Karpas-422 (cell line): ENCODE data around the gene NEK7. TPM values are rescaled to one million over a fixed set of nuclear protein-coding genes. Genes with fewer than 3 reads are reported as not detected.

ENCODE experiments used
- DNase-seq: peaks from one replicate; pipeline ENCODE4 v3.0.0-alpha.2; 2015
- H2AFZ ChIP-seq: fragments of 200-600 bp; sonication (generic); 2 replicates; pipeline ENCODE4 v1.6.1; 2014; ENCODE audit warnings: antibody characterized with exemption, low read length, mixed read lengths
- H3K27ac ChIP-seq: fragments of 200-600 bp; sonication (generic); 2 replicates; pipeline ENCODE4 v1.5.1; 2014; ENCODE audit warnings: mild to moderate bottlenecking, low read length, moderate library complexity
- H3K27me3 ChIP-seq: fragments of 200-600 bp; sonication (generic); 2 replicates; pipeline ENCODE4 v1.6.1; 2014; ENCODE audit warnings: low read length, mixed read lengths
- H3K36me3 ChIP-seq: fragments of 200-600 bp; sonication (generic); 2 replicates; pipeline ENCODE4 v1.6.1; 2014; ENCODE audit warnings: low read length, mixed read lengths; ENCODE audit not compliant: insufficient read depth
- H3K4me1 ChIP-seq: fragments of 200-600 bp; sonication (generic); 2 replicates; pipeline ENCODE4 v1.6.1; 2014; ENCODE audit warnings: mild to moderate bottlenecking, low read length, mixed read lengths
- H3K4me2 ChIP-seq: fragments of 200-600 bp; sonication (generic); 2 replicates; pipeline ENCODE4 v1.6.1; 2014; ENCODE audit warnings: low read length, low read depth, mild to moderate bottlenecking; ENCODE audit not compliant: poor library complexity, severe bottlenecking
- H3K4me3 ChIP-seq: fragments of 200-600 bp; sonication (generic); 2 replicates; pipeline ENCODE4 v1.5.1; 2014; ENCODE audit warnings: mild to moderate bottlenecking, antibody characterized with exemption, low read length, mixed read lengths
- H3K79me2 ChIP-seq: fragments of 200-600 bp; sonication (generic); 2 replicates; pipeline ENCODE4 v1.6.1; 2014; ENCODE audit warnings: mild to moderate bottlenecking, low read length, mixed read lengths
- H3K9ac ChIP-seq: fragments of 200-600 bp; sonication (generic); 2 replicates; pipeline ENCODE4 v1.6.0; 2014; ENCODE audit warnings: low read length
- H3K9me2 ChIP-seq: fragments of 200-600 bp; sonication (generic), shearing (Covaris generic); replicated peaks from 2 replicates; pipeline ENCODE4 v1.6.0; 2014; ENCODE audit warnings: mild to moderate bottlenecking, low read length, moderate library complexity; ENCODE audit not compliant: insufficient read depth
- H3K9me3 ChIP-seq: fragments of 300-700, 200-600 bp; sonication (generic); 2 replicates; pipeline ENCODE4 v1.6.1; 2014; ENCODE audit warnings: low read length, mixed read lengths
- H4K20me1 ChIP-seq: fragments of 200-600 bp; sonication (generic); 2 replicates; pipeline ENCODE4 v1.6.1; 2014; ENCODE audit warnings: mild to moderate bottlenecking, antibody characterized with exemption, low read length, low read depth; ENCODE audit not compliant: insufficient read depth
- total RNA-seq: library from RNA; depleted of rRNA; stranded (reverse); fragments of >200 nt; shearing (Covaris generic); gene quantifications from 2 replicates; pipeline ENCODE4 v1.2.3, GENCODE V29; 2014; ENCODE audit warnings: low replicate concordance

NEK7 gene
- total RNA-seq, 1 experiment from 2014 or later = 133 TPM

DNA sequence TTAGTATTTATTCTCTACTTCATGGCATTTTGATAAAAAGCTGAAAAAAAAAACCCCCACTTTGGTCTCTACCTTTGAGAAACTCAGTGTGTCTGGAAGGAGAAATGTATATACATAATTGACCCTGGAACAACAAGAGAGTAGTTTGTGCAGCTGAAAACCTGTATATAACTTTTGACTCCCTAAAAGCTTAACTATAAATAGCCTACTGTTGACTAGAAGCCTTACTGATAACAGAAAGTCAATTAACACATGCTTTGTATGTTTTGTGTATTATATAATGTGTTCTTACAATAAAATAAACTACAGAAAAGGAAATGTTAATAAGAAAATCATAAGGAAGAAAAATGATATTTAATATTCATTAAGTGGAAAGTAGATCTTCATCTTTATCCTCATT, 88.0 kb downstream of the NEK7 start:
- Histone ChIP-seq H3K27ac (no peak overlapping the region), H3K9me2 (no peaks in the 10 kb centered on the region), H3K4me2 (no peak overlapping the region), H3K27me3 (no peaks in the 10 kb centered on the region), H4K20me1 (no peaks in the 10 kb centered on the region), H3K36me3 (no peaks in the 10 kb centered on the region), H3K4me1 (no peaks in the 10 kb centered on the region), H3K79me2 (peaks cover 84% of the 10 kb centered on the region), H3K9me3 (no peaks in the 10 kb centered on the region), H2AFZ (no peak overlapping the region), H3K4me3 (no peak overlapping the region), H3K9ac (no peak overlapping the region)
- DNase-seq = no peak

DNA sequence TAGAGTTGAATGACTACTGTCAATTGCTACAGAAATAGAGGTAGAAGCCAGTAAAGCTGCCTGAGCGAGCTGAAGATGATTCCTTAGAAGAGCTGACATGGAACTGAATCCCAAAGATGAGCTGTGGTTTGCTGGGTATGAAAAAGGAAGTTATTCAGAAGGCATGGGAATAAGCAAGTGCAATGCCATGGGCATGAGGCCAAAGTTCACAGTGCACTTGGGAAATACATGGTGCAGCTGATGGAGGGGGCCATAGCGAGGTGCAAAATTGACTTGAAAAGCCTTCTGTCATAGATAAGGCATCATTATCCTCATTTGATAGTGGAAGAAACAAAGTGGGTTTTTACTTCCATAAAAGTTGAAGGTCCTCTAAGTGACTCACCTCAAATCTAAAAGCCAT, 88.6 kb downstream of the NEK7 start:
- H2AFZ ChIP-seq = no peak overlapping the region
- no peak overlapping the region for H3K9ac ChIP-seq
- H3K27me3 ChIP-seq = no peaks in the 10 kb centered on the region
- peaks cover 78% of the 10 kb centered on the region for H3K79me2 ChIP-seq
- H3K27ac ChIP-seq = no peak overlapping the region
- H3K36me3 ChIP-seq = no peaks in the 10 kb centered on the region
- H3K9me3 ChIP-seq = no peaks in the 10 kb centered on the region
- H3K4me3 ChIP-seq = no peak overlapping the region
- no peak for DNase-seq
- no peak overlapping the region for H3K4me2 ChIP-seq
- no peaks in the 10 kb centered on the region for H4K20me1 ChIP-seq
- H3K9me2 ChIP-seq = no peaks in the 10 kb centered on the region
- H3K4me1 ChIP-seq = no peaks in the 10 kb centered on the region

DNA sequence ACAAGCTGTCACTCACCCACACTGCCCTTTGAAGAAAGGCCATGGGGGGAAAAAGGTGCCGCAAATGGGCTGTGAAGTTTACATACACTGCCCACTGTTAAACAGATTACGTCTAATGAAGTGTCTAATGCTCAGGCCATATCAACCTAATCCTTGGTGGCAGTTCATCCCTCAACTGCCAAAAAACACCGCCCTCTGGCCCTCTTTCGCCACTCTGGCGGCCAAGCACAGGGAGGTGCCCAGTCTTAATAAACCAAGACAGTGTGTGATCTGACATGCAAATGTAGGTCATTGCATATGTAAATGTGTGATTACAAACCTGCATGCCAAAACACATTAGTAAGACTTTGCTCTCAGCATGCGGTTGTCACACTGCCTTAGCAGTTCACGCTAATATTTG, 89.5 kb downstream of the NEK7 start:
- H3K27ac ChIP-seq = no peak overlapping the region
- no peak overlapping the region for H3K4me3 ChIP-seq
- no peak overlapping the region for H3K4me2 ChIP-seq
- DNase-seq = no peak
- H2AFZ ChIP-seq = no peak overlapping the region
- no peaks in the 10 kb centered on the region for H4K20me1 ChIP-seq
- H3K27me3 ChIP-seq = no peaks in the 10 kb centered on the region
- H3K4me1 ChIP-seq = no peaks in the 10 kb centered on the region
- no peak overlapping the region for H3K9ac ChIP-seq
- no peaks in the 10 kb centered on the region for H3K36me3 ChIP-seq
- peaks cover 72% of the 10 kb centered on the region for H3K79me2 ChIP-seq
- no peaks in the 10 kb centered on the region for H3K9me2 ChIP-seq
- no peaks in the 10 kb centered on the region for H3K9me3 ChIP-seq

DNA sequence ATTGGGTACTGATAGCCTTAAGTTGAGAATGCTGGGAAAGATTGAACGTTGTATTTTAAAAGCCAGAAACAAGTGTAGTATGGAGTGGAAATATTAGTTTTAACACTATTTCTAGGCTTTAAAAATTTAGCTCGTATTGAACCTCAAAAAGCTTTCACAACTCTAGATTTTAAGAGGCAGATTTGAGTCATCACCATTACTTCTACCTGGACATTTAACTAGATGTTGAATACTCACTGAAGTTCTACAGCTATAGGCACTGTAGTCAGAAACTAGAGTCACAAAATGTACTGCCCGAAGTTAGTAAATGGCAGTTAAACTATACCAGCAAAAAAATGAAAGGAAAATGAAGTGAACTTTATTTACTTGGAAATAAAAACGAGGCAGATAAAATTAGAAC, 96.5 kb downstream of the NEK7 start:
- Histone ChIP-seq H4K20me1 (no peaks in the 10 kb centered on the region), H3K4me3 (no peak overlapping the region), H3K79me2 (peaks cover 56% of the 10 kb centered on the region), H3K27me3 (no peaks in the 10 kb centered on the region), H3K9me3 (no peaks in the 10 kb centered on the region), H3K9ac (peak overlapping the region; percentile 25; the same call in 1 of the 2 replicates), H3K27ac (peak overlapping the region; percentile 63), H3K9me2 (no peaks in the 10 kb centered on the region), H3K4me1 (peaks cover 19% of the 10 kb centered on the region), H3K4me2 (peak overlapping the region; percentile 31), H3K36me3 (no peaks in the 10 kb centered on the region), H2AFZ (no peak overlapping the region)
- no peak for DNase-seq

DNA sequence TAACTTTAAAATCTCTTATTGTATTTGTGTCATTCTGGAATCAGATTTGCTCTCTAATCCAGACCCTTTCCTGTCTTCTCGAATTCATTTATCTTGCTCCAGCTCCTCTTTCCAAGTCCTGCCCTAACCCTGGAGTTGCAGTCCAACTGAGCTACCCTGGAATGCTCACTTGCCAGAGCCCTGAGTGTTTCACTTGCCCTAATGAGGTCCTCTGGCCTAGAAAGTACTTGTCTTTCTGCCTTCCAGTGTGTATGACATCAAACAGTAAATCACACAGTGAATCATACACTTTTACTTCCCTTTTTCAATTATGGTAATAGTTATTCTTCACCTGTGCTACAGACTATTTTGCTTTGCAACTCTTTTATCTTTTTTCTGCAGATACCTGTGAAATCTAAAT, 96.9 kb downstream of the NEK7 start:
- H3K9ac ChIP-seq = peak overlapping the region; percentile 25; the same call in 1 of the 2 replicates
- H3K36me3 ChIP-seq = no peaks in the 10 kb centered on the region
- no peaks in the 10 kb centered on the region for H3K9me3 ChIP-seq
- no peaks in the 10 kb centered on the region for H3K27me3 ChIP-seq
- H3K4me3 ChIP-seq = no peak overlapping the region
- peak overlapping the region; percentile 31 for H3K4me2 ChIP-seq
- H4K20me1 ChIP-seq = no peaks in the 10 kb centered on the region
- H3K9me2 ChIP-seq = no peaks in the 10 kb centered on the region
- H3K79me2 ChIP-seq = peaks cover 56% of the 10 kb centered on the region
- peaks cover 19% of the 10 kb centered on the region for H3K4me1 ChIP-seq
- no peak overlapping the region for H2AFZ ChIP-seq
- DNase-seq = peak; percentile 80
- peak overlapping the region; percentile 63 for H3K27ac ChIP-seq

DNA sequence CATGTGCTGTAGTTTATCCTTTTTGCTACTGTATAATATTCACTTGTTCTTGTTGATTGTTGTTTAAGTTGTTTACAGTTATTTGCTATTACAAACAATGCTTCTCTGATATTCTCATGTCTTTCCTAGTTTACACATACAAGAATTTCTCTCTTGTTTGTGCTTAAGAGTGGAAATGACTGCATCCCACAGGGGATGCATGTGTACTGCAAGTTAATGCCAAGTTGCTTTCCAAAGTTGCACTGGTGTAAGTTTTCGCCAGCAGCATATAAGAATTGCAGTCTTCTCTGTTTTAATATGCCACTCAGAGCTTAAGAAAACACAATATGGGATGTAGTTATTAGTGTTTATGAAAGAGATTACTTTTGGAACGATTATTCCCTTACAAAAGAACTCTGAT, 97.7 kb downstream of the NEK7 start:
- H3K79me2 ChIP-seq = peaks cover 61% of the 10 kb centered on the region
- no peaks in the 10 kb centered on the region for H3K36me3 ChIP-seq
- H3K4me3 ChIP-seq = no peak overlapping the region
- H3K9me2 ChIP-seq = no peaks in the 10 kb centered on the region
- H2AFZ ChIP-seq = no peak overlapping the region
- no peaks in the 10 kb centered on the region for H3K27me3 ChIP-seq
- no peak overlapping the region for H3K9ac ChIP-seq
- H3K27ac ChIP-seq = no peak overlapping the region
- no peak for DNase-seq
- H3K4me1 ChIP-seq = peaks cover 19% of the 10 kb centered on the region
- H4K20me1 ChIP-seq = no peaks in the 10 kb centered on the region
- no peaks in the 10 kb centered on the region for H3K9me3 ChIP-seq
- no peak overlapping the region for H3K4me2 ChIP-seq

DNA sequence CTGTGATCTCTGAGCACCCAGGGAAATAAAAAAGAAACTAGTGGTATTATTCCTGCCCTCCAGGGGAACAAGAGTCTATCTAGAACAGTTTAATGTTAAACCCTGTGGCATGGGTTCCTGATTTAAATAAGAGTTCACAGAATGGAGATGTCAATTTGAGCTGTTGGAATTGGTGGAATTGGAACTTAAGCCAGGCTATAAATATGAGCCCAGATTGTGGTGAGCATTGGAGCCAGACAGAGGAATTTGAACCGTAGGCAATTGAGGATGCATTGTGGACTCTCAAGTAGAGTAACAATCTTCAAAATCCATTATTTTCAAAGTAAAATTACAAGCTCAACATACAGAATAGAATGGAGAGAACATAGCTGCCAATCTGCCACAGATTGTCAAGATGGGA, 98.2 kb downstream of the NEK7 start:
- no peak overlapping the region for H2AFZ ChIP-seq
- H3K4me3 ChIP-seq = no peak overlapping the region
- no peak overlapping the region for H3K4me2 ChIP-seq
- no peak overlapping the region for H3K27ac ChIP-seq
- H4K20me1 ChIP-seq = no peaks in the 10 kb centered on the region
- no peak for DNase-seq
- no peaks in the 10 kb centered on the region for H3K36me3 ChIP-seq
- H3K79me2 ChIP-seq = peaks cover 65% of the 10 kb centered on the region
- H3K27me3 ChIP-seq = no peaks in the 10 kb centered on the region
- peaks cover 19% of the 10 kb centered on the region for H3K4me1 ChIP-seq
- no peaks in the 10 kb centered on the region for H3K9me2 ChIP-seq
- no peak overlapping the region for H3K9ac ChIP-seq
- H3K9me3 ChIP-seq = no peaks in the 10 kb centered on the region

DNA sequence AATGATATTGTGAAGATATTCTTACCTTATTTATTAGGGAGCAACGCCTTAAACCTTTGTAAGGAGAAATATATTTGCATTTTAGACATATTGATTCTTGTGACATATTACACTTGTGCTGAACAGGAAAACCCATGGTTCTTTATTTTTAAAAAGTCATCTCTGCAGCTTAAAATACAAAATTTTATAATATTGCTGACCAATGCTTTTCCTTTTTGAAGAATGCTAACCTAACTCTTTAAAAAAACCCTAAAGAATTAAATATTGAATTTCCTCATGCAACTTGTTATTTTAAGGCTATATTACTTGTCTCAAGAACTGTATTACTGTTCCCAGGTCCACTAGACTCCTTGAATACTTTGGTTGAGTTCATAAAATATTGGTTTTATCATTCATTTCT, 99.0 kb downstream of the NEK7 start:
- H3K4me2 ChIP-seq = no peak overlapping the region
- H4K20me1 ChIP-seq = no peaks in the 10 kb centered on the region
- no peak overlapping the region for H3K9ac ChIP-seq
- H3K9me2 ChIP-seq = no peaks in the 10 kb centered on the region
- no peak overlapping the region for H2AFZ ChIP-seq
- H3K27me3 ChIP-seq = no peaks in the 10 kb centered on the region
- H3K4me3 ChIP-seq = no peak overlapping the region
- H3K4me1 ChIP-seq = peaks cover 21% of the 10 kb centered on the region
- H3K27ac ChIP-seq = no peak overlapping the region
- DNase-seq = no peak
- no peaks in the 10 kb centered on the region for H3K36me3 ChIP-seq
- H3K9me3 ChIP-seq = no peaks in the 10 kb centered on the region
- H3K79me2 ChIP-seq = peaks cover 72% of the 10 kb centered on the region

DNA sequence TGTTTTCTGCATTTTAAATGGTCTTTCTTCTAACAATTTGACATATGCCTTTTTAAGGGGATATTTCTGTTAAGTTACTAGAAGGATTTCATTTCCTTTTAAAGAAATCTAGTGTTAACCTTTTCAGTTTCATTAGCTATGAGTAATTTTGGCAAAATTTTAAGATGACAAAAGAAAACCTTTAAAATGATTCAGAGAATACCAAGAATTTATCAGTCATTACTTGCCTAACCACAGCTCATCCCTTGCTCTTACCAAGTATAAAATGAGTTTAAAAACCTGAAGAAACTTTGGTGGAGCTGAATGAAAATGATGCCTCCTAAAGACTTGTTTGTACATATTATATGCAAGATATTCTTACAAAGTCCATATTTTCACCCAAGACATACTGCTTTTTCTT, 101.7 kb downstream of the NEK7 start:
- H3K36me3 ChIP-seq = no peaks in the 10 kb centered on the region
- H3K9ac ChIP-seq = no peak overlapping the region
- no peak overlapping the region for H2AFZ ChIP-seq
- H3K4me2 ChIP-seq = no peak overlapping the region
- H3K27ac ChIP-seq = no peak overlapping the region
- H3K9me3 ChIP-seq = no peaks in the 10 kb centered on the region
- no peak for DNase-seq
- H3K4me1 ChIP-seq = peaks cover 12% of the 10 kb centered on the region
- H3K79me2 ChIP-seq = peaks cover 87% of the 10 kb centered on the region
- no peaks in the 10 kb centered on the region for H3K27me3 ChIP-seq
- H3K4me3 ChIP-seq = no peak overlapping the region
- no peaks in the 10 kb centered on the region for H3K9me2 ChIP-seq
- no peaks in the 10 kb centered on the region for H4K20me1 ChIP-seq
